Mesenchymal stem cell (in vitro differentiated cells and primary cell): ENCODE measurements around the gene IGIP. TPM values are rescaled to one million over a fixed set of nuclear protein-coding genes. Genes with fewer than 3 reads are reported as not detected.

Experiments used
- DNase-seq: peaks from one replicate; pipeline ENCODE4 v3.0.0-alpha.2; 2013
- H2AFZ ChIP-seq: one replicate; pipeline ENCODE4 v1.6.1; 2013; ENCODE audit warnings: low read depth, mild to moderate bottlenecking, control low read depth, inconsistent platforms, low read length, moderate library complexity
- H2AK5ac ChIP-seq: 2 replicates; pipeline ENCODE4 v1.6.1; 2013; ENCODE audit warnings: low read length, moderate library complexity, mild to moderate bottlenecking, inconsistent platforms; ENCODE audit not compliant: severe bottlenecking
- H2BK120ac ChIP-seq: one replicate; pipeline ENCODE4 v1.6.1; 2013; ENCODE audit warnings: low read depth, mild to moderate bottlenecking, inconsistent platforms, low read length, moderate library complexity
- H2BK12ac ChIP-seq, 2 experiments: one replicate each; pipeline ENCODE4 v1.6.1; 2013; ENCODE audit warnings: inconsistent platforms in 2 of 2, low read length in 2 of 2, mild to moderate bottlenecking in 2 of 2, moderate library complexity in 2 of 2, control low read depth in 1 of 2
- H2BK15ac ChIP-seq: one replicate; pipeline ENCODE4 v1.6.1; 2013; ENCODE audit warnings: mild to moderate bottlenecking, low read depth, inconsistent platforms; ENCODE audit not compliant: poor library complexity, severe bottlenecking
- H2BK5ac ChIP-seq: 2 replicates; pipeline ENCODE4 v1.6.1; 2013; ENCODE audit warnings: low read depth, mild to moderate bottlenecking, low read length, control low read depth, inconsistent platforms; ENCODE audit not compliant: poor library complexity, severe bottlenecking
- H3K14ac ChIP-seq, 2 experiments: one replicate each; pipeline ENCODE4 v1.6.1; 2013; ENCODE audit warnings: inconsistent platforms in 2 of 2, low read length in 2 of 2, control low read depth in 1 of 2, mild to moderate bottlenecking in 1 of 2, moderate library complexity in 1 of 2
- H3K18ac ChIP-seq, 2 experiments: one replicate each; pipeline ENCODE4 v1.6.1; 2013; ENCODE audit warnings: inconsistent platforms in 2 of 2, low read length in 2 of 2, control low read depth in 1 of 2, low read depth in 1 of 2, mild to moderate bottlenecking in 1 of 2
- H3K23ac ChIP-seq, 2 experiments: one replicate each; pipeline ENCODE4 v1.6.1; 2013; ENCODE audit warnings: inconsistent platforms in 2 of 2, low read length in 2 of 2, mild to moderate bottlenecking in 2 of 2, moderate library complexity in 2 of 2, control low read depth in 1 of 2
- H3K27ac ChIP-seq: 2 replicates; pipeline ENCODE4 v1.5.1; 2013; ENCODE audit warnings: mild to moderate bottlenecking, moderate library complexity, low read length, control low read depth, inconsistent platforms; ENCODE audit not compliant: poor library complexity, severe bottlenecking
- H3K27me3 ChIP-seq, 2 experiments: 2 replicates each; pipeline versions ENCODE4 v1.6.1 to v1.7.0; 2013; ENCODE audit warnings: low read length in 2 of 2, mild to moderate bottlenecking in 2 of 2, moderate library complexity in 2 of 2, control low read depth in 1 of 2, inconsistent platforms in 1 of 2; ENCODE audit not compliant: control insufficient read depth in 1 of 2, insufficient read depth in 1 of 2
- H3K36me3 ChIP-seq, 2 experiments: 2 replicates each; pipeline versions ENCODE4 v1.6.1 to v1.7.0; 2013; ENCODE audit warnings: low read length in 2 of 2, control low read depth in 1 of 2, inconsistent platforms in 1 of 2, low read depth in 1 of 2, mild to moderate bottlenecking in 1 of 2; ENCODE audit not compliant: insufficient read depth in 2 of 2, control insufficient read depth in 1 of 2
- H3K4ac ChIP-seq, 2 experiments: one replicate each; pipeline ENCODE4 v1.6.1; 2013; ENCODE audit warnings: inconsistent platforms in 2 of 2, low read length in 2 of 2, mild to moderate bottlenecking in 2 of 2, moderate library complexity in 2 of 2, control low read depth in 1 of 2, low read depth in 1 of 2
- H3K4me1 ChIP-seq: 2 replicates; pipeline ENCODE4 v1.6.1; 2013; ENCODE audit warnings: low read depth, low read length, control low read depth; ENCODE audit not compliant: control insufficient read depth, insufficient read depth
- H3K4me2 ChIP-seq: 2 replicates; pipeline ENCODE4 v1.6.1; 2013; ENCODE audit warnings: low read length, mild to moderate bottlenecking, inconsistent platforms; ENCODE audit not compliant: poor library complexity, severe bottlenecking
- H3K4me3 ChIP-seq, 2 experiments: 2 replicates each; pipeline versions ENCODE4 v1.5.1 to v1.7.0; 2013; ENCODE audit warnings: low read length in 2 of 2, mild to moderate bottlenecking in 2 of 2, control low read depth in 1 of 2, low read depth in 1 of 2; ENCODE audit not compliant: insufficient read depth in 1 of 2
- H3K79me1 ChIP-seq: replicated peaks from 2 replicates; pipeline ENCODE4 v1.6.1; 2013; ENCODE audit warnings: mild to moderate bottlenecking, control low read depth, low read length, inconsistent platforms; ENCODE audit not compliant: poor library complexity, severe bottlenecking
- H3K9ac ChIP-seq: 2 replicates; pipeline ENCODE4 v1.7.0; 2013; ENCODE audit warnings: mild to moderate bottlenecking, low read length, moderate library complexity
- H3K9me3 ChIP-seq: 2 replicates; pipeline ENCODE4 v1.7.0; 2013; ENCODE audit warnings: mild to moderate bottlenecking, low read length; ENCODE audit not compliant: control insufficient read depth
- H4K8ac ChIP-seq: one replicate; pipeline ENCODE4 v1.6.1; 2013; ENCODE audit warnings: inconsistent platforms, mild to moderate bottlenecking, low read length, moderate library complexity
- H4K91ac ChIP-seq: one replicate; pipeline ENCODE4 v1.6.1; 2013; ENCODE audit warnings: mild to moderate bottlenecking, low read length, inconsistent platforms
- WGBS: methylation state at CpG from one replicate; pipeline ENCODE4 v1.1.7; 2013; ENCODE audit warnings: mixed read lengths; 5-methylcytosine and 5-hydroxymethylcytosine counted together
- polyA plus RNA-seq, 2 experiments: library from polyadenylated mRNA; stranded (reverse); fragments of 200-250 nt; gene quantifications; one replicate each; pipeline ENCODE4 v1.2.3, GENCODE V29; 2013

IGIP gene
- polyA plus RNA-seq (2013, experiment 1 of 2): 0.98 TPM
- 1.0 TPM for polyA plus RNA-seq (2013, experiment 2 of 2)

DNA sequence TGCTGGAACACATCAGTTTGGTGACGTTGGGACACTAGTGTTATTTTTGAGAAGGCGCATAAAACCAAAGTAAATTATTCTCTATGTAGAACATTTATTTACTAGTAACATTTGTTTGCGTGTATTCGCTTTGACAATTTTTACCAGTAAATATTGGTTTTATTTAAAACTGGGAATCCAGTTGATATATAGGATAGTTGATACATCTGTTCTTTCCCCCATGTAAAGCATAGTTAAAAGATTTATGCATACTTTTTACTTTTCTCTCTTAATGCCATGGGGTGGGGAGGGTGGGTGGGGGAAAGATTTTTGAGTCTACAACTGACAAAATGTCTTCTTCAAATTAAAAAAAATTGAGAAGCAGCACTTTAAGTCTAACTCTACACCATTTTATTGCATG is at the start of gene IGIP:
Gene IGIP, plus strand, starts transcription at position 301 of the 400 bp plus-strand sequence. CDS start 2,540 bp downstream, outside the sequence.
- no CpG with 5 or more reads among the region's 4 CpGs for WGBS
- H3K27ac ChIP-seq: no peak within 1 kb of the TSS
- no peaks in the 10 kb centered on the region for H3K4me1 ChIP-seq
- no peaks in the 10 kb centered on the region for H3K36me3 ChIP-seq
- H2BK5ac ChIP-seq: no peak within 1 kb of the TSS
- no peak within 1 kb of the TSS for H4K91ac ChIP-seq
- no peak within 1 kb of the TSS for H2BK12ac ChIP-seq
- no peak for DNase-seq
- no peak within 1 kb of the TSS for H3K14ac ChIP-seq
- no peak within 1 kb of the TSS for H3K23ac ChIP-seq
- H2BK15ac ChIP-seq: no peak within 1 kb of the TSS
- no peak within 1 kb of the TSS for H3K4ac ChIP-seq
- H3K18ac ChIP-seq: no peak within 1 kb of the TSS
- H3K9me3 ChIP-seq: no peaks in the 10 kb centered on the region
- H3K4me2 ChIP-seq: no peak within 1 kb of the TSS
- H3K4me3 ChIP-seq: no peak within 1 kb of the TSS
- H2BK120ac ChIP-seq: no peak within 1 kb of the TSS
- no peak within 1 kb of the TSS for H4K8ac ChIP-seq
- no peak within 1 kb of the TSS for H2AK5ac ChIP-seq
- H3K9ac ChIP-seq: no peak within 1 kb of the TSS
- no peak within 1 kb of the TSS for H2AFZ ChIP-seq
- H3K79me1 ChIP-seq: peaks cover 24% of the 10 kb centered on the region
- no peaks in the 10 kb centered on the region for H3K27me3 ChIP-seq

GRCh38 chr5:140076142-140076541 is 49.6 kb upstream of the IGIP start:
- Histone ChIP-seq H3K14ac (no peak overlapping the region), H2BK120ac (no peak overlapping the region), H3K9me3 (no peaks in the 10 kb centered on the region), H3K9ac (no peak overlapping the region), H3K23ac (no peak overlapping the region), H3K36me3 (no peaks in the 10 kb centered on the region), H3K4me1 (no peaks in the 10 kb centered on the region), H3K18ac (no peak overlapping the region), H3K79me1 (no peaks in the 10 kb centered on the region), H2AK5ac (no peak overlapping the region), H2BK12ac (no peak overlapping the region), H3K4ac (no peak overlapping the region), H3K4me3 (no peak overlapping the region), H2BK5ac (no peak overlapping the region), H3K27me3 (peaks cover 0 to 17% of the 10 kb centered on the region in 2 experiments), H2BK15ac (no peak overlapping the region), H4K91ac (no peak overlapping the region), H3K4me2 (no peak overlapping the region), H4K8ac (no peak overlapping the region), H3K27ac (no peak overlapping the region), H2AFZ (no peak overlapping the region)
- DNase-seq: no peak
- no CpG with 5 or more reads among the region's 1 CpG for WGBS

- no peak overlapping the region for H3K23ac ChIP-seq
- H2BK15ac ChIP-seq: no peak overlapping the region
- no peak overlapping the region for H2BK120ac ChIP-seq
- no peaks in the 10 kb centered on the region for H3K4me1 ChIP-seq
- H2AFZ ChIP-seq: no peak overlapping the region
- no peak overlapping the region for H3K4ac ChIP-seq
- no peak overlapping the region for H2BK5ac ChIP-seq
- H4K8ac ChIP-seq: no peak overlapping the region
- no peak overlapping the region for H2BK12ac ChIP-seq
- no peaks in the 10 kb centered on the region for H3K9me3 ChIP-seq
- no peak overlapping the region for H3K9ac ChIP-seq
- no peak for DNase-seq
- 42% methylated on average over 1 of the region's 2 CpGs for WGBS
- no peak overlapping the region for H3K18ac ChIP-seq
- H3K4me2 ChIP-seq: no peak overlapping the region
- no peak overlapping the region for H2AK5ac ChIP-seq
- no peak overlapping the region for H3K4me3 ChIP-seq
- no peak overlapping the region for H3K14ac ChIP-seq
- no peaks in the 10 kb centered on the region for H3K36me3 ChIP-seq
- H3K79me1 ChIP-seq: no peaks in the 10 kb centered on the region
- no peak overlapping the region for H3K27ac ChIP-seq
- H4K91ac ChIP-seq: no peak overlapping the region
- peaks cover 0 to 17% of the 10 kb centered on the region in 2 experiments for H3K27me3 ChIP-seq
Measured at GRCh38 chr5:140076788-140077187, 48.9 kb upstream of the IGIP start.

DNA sequence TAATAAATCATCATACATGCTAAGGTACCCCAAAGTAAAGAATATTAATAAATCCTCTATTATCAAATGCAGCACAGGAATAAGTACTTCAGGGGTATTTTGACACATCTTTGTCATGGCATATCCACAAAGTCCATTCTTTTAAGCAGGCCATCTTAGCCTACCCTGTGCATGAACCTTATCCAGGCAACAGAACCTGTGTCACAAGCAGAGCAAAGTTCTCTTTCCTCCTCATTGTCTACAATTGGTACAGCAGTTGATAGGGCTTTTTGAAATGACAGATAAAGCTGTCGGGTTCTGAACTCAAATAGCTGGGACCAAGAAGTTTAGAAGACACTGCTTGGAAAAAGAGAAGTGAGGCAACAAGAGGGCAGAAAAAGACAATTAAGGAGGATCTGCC is 42.6 kb upstream of the IGIP start:
- Histone ChIP-seq H3K18ac (no peak overlapping the region), H3K4me3 (no peak overlapping the region), H3K9ac (no peak overlapping the region), H3K4ac (no peak overlapping the region), H2AFZ (no peak overlapping the region), H3K9me3 (no peaks in the 10 kb centered on the region), H3K27me3 (peaks cover 6 to 36% of the 10 kb centered on the region in 2 experiments), H3K36me3 (no peaks in the 10 kb centered on the region), H3K27ac (no peak overlapping the region), H3K79me1 (no peaks in the 10 kb centered on the region), H3K4me1 (no peaks in the 10 kb centered on the region), H3K4me2 (no peak overlapping the region), H4K91ac (no peak overlapping the region), H2BK5ac (no peak overlapping the region), H4K8ac (no peak overlapping the region), H3K14ac (no peak overlapping the region), H2BK15ac (no peak overlapping the region), H2BK12ac (no peak overlapping the region), H2AK5ac (no peak overlapping the region), H2BK120ac (no peak overlapping the region), H3K23ac (no peak overlapping the region)
- 92% methylated on average over 1 of the region's 1 CpG for WGBS
- DNase-seq: no peak
